Measurements from ENCODE around the gene INF2. TPM values are rescaled to one million over a fixed set of nuclear protein-coding genes. Genes with fewer than 3 reads are reported as not detected.

INF2 gene
- total RNA-seq, 1 experiment from 2014 or later = 58.3 TPM

DNA sequence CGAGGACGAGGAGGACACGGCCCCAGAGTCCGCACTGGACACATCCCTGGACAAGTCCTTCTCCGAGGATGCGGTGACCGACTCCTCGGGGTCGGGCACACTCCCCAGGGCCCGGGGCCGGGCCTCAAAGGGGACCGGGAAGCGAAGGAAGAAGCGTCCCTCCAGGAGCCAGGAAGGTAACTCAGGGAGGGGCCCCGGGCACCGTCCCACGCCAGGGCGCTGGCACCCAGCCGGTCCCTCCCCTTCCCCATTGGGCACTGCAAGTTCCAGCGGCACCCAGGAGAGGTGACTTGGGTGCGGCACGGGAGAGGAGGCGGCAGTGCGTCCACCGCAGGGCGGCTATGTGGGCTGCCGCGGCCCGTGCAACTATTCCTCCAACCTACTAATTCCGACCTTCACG is 25.3 kb downstream of the INF2 start:
- no peak overlapping the region for H2BK20ac ChIP-seq (ENCODE audit: low read depth, low read length, poor library complexity, severe bottlenecking)
- H3K9me3 Mint-ChIP-seq = no peaks in the 10 kb centered on the region; a peak in 1 of 5 replicates
- H3K27me3 Mint-ChIP-seq (ENCODE audit: low read depth) = no peaks in the 10 kb centered on the region; the same call in 1 of the 2 replicates
- H4K5ac ChIP-seq (ENCODE audit: insufficient read length, low read depth, low read length) = no peak overlapping the region
- H3K14ac ChIP-seq (ENCODE audit: insufficient read depth, low read length) = no peak overlapping the region
- H3K4me1 ChIP-seq (ENCODE audit: insufficient read depth, low read length) = no peaks in the 10 kb centered on the region
- H2BK12ac ChIP-seq (ENCODE audit: insufficient read length, low read depth, low read length) = no peak overlapping the region
- H3K23ac ChIP-seq (ENCODE audit: insufficient read length, low read depth, low read length) = no peak overlapping the region
- no peaks in the 10 kb centered on the region for H3K9me3 ChIP-seq (ENCODE audit: control insufficient read depth, low read depth, low read length)
- H3K23me2 ChIP-seq (ENCODE audit: insufficient read length, low read depth, low read length, poor library complexity, severe bottlenecking) = no peaks in the 10 kb centered on the region
- no peak overlapping the region for H2AK5ac ChIP-seq (ENCODE audit: insufficient read length, low read length)
- no CpG with 5 or more reads among the region's 31 CpGs for WGBS (ENCODE audit: extremely low coverage, insufficient read length, low lambda C conversion rate)
- TF ChIP-seq, protein P1, sequence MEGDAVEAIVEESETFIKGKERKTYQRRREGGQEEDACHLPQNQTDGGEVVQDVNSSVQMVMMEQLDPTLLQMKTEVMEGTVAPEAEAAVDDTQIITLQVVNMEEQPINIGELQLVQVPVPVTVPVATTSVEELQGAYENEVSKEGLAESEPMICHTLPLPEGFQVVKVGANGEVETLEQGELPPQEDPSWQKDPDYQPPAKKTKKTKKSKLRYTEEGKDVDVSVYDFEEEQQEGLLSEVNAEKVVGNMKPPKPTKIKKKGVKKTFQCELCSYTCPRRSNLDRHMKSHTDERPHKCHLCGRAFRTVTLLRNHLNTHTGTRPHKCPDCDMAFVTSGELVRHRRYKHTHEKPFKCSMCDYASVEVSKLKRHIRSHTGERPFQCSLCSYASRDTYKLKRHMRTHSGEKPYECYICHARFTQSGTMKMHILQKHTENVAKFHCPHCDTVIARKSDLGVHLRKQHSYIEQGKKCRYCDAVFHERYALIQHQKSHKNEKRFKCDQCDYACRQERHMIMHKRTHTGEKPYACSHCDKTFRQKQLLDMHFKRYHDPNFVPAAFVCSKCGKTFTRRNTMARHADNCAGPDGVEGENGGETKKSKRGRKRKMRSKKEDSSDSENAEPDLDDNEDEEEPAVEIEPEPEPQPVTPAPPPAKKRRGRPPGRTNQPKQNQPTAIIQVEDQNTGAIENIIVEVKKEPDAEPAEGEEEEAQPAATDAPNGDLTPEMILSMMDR (conservative IDR thresholded peaks at IDR 0.05) = no peak
- no peak overlapping the region for H2BK15ac ChIP-seq (ENCODE audit: low read depth, low read length)
- H3K27ac ChIP-seq (ENCODE audit: insufficient read length, low read depth, low read length) = no peak overlapping the region
- no peak overlapping the region for H4K91ac ChIP-seq (ENCODE audit: insufficient read length, low read depth, low read length)
- H3K4me1 Mint-ChIP-seq = no peaks in the 10 kb centered on the region
- H2AFZ ChIP-seq (ENCODE audit: low read length) = no peak overlapping the region
- no peak overlapping the region for H3K18ac ChIP-seq (ENCODE audit: insufficient read length, low read depth, low read length)
- no peak overlapping the region for H3K4ac ChIP-seq (ENCODE audit: low read depth, low read length)
- H3T11ph ChIP-seq (ENCODE audit: low read length) = no peak overlapping the region
- no peaks in the 10 kb centered on the region for H3K27me3 ChIP-seq (ENCODE audit: insufficient read depth, low read length)
- H4K8ac ChIP-seq (replicated peaks; ENCODE audit: insufficient read length, low read depth, low read length) = no peak overlapping the region
- no peak overlapping the region for H3K4me2 ChIP-seq (ENCODE audit: insufficient read depth, insufficient read length, low read length)
- peaks cover 5 to 37% (median 30%) of the 10 kb centered on the region in 3 experiments; a peak in 6 of 7 replicates for H3K36me3 Mint-ChIP-seq (ENCODE audit: insufficient read depth in 1 of 3, low read depth in 3 of 3)
- H3K56ac ChIP-seq (ENCODE audit: insufficient read length, low read depth, low read length) = no peak overlapping the region
- no peak for DNase-seq
- H3K27ac Mint-ChIP-seq = no peak overlapping the region
- H3K4me3 Mint-ChIP-seq = no peak overlapping the region
- H3K79me1 ChIP-seq (ENCODE audit: insufficient read depth, low read depth, low read length, poor library complexity, severe bottlenecking) = no peaks in the 10 kb centered on the region
- H3K9ac ChIP-seq (ENCODE audit: extremely low read depth, insufficient read length, low read length) = no peak overlapping the region
- H4K20me1 ChIP-seq (ENCODE audit: control insufficient read depth, insufficient read depth, insufficient read length) = no peaks in the 10 kb centered on the region
- H3K79me2 ChIP-seq (ENCODE audit: insufficient read depth, low read length) = no peaks in the 10 kb centered on the region
- no peak overlapping the region for H2BK5ac ChIP-seq (ENCODE audit: insufficient read length, low read length)
- H2BK120ac ChIP-seq (ENCODE audit: low read depth, low read length, poor library complexity, severe bottlenecking) = no peak overlapping the region

All from H9 (cell line).